Lower lobe of right lung (tissue), 2 donors: Measurements from ENCODE around the gene MIS12. TPM values are rescaled to one million over a fixed set of nuclear protein-coding genes. Genes with fewer than 3 reads are reported as not detected.
A peak's percentile ranks its signal among the peaks of the same experiment; 100 is the strongest.

Experiments
- ATAC-seq, 2 donors: fragments of 200-7000 bp; cut with Tn5 transposase; one replicate each; pipeline ENCODE4 v1.9.1; 2020 to 2022; ENCODE audit warnings: mild to moderate bottlenecking in 2 of 2, moderate library complexity in 2 of 2
- DNase-seq: peaks from one replicate; pipeline ENCODE4 v3.0.0-alpha.2; 2020
- H3K27ac ChIP-seq: fragments of 200-600 bp; one replicate; pipeline ENCODE4 v1.8.0; 2022
- H3K27me3 ChIP-seq: fragments of 200-600 bp; one replicate; pipeline ENCODE4 v1.8.0; 2022; ENCODE audit warnings: low read depth
- H3K36me3 ChIP-seq: fragments of 200-600 bp; one replicate; pipeline ENCODE4 v1.8.0; 2022; ENCODE audit warnings: mild to moderate bottlenecking
- H3K4me1 ChIP-seq: fragments of 200-600 bp; one replicate; pipeline ENCODE4 v1.8.0; 2022
- H3K4me3 ChIP-seq: fragments of 200-600 bp; one replicate; pipeline ENCODE4 v1.8.0; 2022; ENCODE audit warnings: mild to moderate bottlenecking
- H3K9me3 ChIP-seq: fragments of 200-600 bp; one replicate; pipeline ENCODE4 v1.8.0; 2022
- CTCF ChIP-seq: fragments of 200-600 bp; IDR thresholded peaks from one replicate; pipeline ENCODE4 v1.8.0; 2022; ENCODE audit warnings: antibody characterized with exemption, mild to moderate bottlenecking
- intact Hi-C: fragments of 100-400 bp; cut with DNase I; formaldehyde crosslinking; loops from one replicate; pipeline ENCODE4 v1.11.0; 2022
- total RNA-seq: library from RNA; stranded (reverse); fragmentation: NEBNext Ultra II Directional; extraction: Animal tissue kit (Norgen Biotek cat#: 25700); gene quantifications from one replicate; pipeline ENCODE4 v1.2.1, GENCODE V29; 2021
- donor health status: DM: no; HTN: yes; CAD: no; lungs with severe emphysema.

Gene MIS12
- total RNA-seq, 1 donor from 2014 or later = 16.1 TPM

DNA sequence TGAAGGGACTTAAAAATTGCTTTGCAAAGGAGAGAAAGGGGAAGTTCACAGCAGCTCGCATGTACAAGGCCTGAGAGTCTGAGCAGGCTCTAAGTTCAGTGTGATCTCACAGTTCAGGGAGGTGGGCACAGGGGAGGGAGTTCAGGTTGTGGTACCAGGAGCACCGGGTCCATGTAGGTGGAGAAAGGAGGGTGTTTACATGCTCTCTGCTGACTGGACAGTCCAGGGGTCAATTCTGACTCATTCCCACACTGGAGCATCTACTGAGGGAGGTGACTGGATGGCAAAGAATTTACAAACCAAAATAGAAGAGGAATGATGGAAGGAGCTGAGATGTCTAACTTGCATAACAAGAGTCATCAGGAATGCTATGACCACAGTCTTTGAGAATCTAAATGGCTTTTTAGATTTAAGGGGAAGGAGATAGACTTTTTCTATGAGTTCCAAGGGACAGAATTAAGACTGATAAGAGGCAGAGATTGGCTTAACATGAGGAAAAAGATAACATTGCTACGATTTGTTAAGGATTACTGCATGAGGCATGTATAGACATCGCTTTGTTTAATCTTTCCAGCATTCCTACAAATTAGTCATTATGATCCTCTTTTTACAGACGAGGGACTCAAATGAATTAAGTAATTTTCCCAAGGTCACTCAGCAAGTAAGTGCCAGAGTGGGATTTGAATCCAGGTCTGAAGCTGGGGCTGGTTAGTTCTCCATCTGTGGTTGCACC, 29.9 kb downstream of the MIS12 start:
- no peak for DNase-seq
- Histone ChIP-seq H3K9me3 (no peaks in the 10 kb centered on the region), H3K36me3 (peaks cover 61% of the 10 kb centered on the region), H3K27ac (no peak overlapping the region), H3K27me3 (no peaks in the 10 kb centered on the region), H3K4me3 (no peak overlapping the region), H3K4me1 (no peaks in the 10 kb centered on the region)
- intact Hi-C loops = no loop called here
- no peak for TF ChIP-seq CTCF
- peak in 1 of 2 donors; percentile 41 for ATAC-seq

- intact Hi-C loops = no loop called here
- DNase-seq (no peak), ATAC-seq (no peak)
- Histone ChIP-seq H3K4me1 (no peaks in the 10 kb centered on the region), H3K9me3 (no peaks in the 10 kb centered on the region), H3K4me3 (no peak overlapping the region), H3K27me3 (no peaks in the 10 kb centered on the region), H3K27ac (no peak overlapping the region), H3K36me3 (peaks cover 76% of the 10 kb centered on the region)
- TF ChIP-seq CTCF = no peak
These were observed 36.1 kb downstream of the MIS12 start for GRCh38 chr17:5522476-5522875.

DNA sequence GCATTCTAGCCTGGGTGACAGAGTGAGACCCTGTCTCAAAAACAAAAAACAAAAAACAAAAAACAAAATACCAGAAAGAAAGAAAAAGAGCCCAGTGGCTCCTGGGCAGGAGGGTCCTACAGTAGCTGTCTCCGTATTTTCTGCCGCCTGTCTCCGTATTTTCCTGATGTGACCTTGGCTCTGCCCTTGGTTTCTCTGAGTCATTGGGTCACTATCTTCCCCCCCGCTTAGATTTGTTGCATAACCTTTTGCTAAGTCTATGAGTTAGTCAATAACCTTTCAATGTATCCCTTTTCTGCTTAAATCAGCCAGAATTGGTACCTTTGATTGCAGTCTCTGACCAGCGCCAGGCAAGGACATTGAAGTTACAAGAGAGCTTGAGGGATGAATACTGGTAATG, 36.9 kb downstream of the MIS12 start:
- Histone ChIP-seq H3K4me3 (no peak overlapping the region), H3K4me1 (no peaks in the 10 kb centered on the region), H3K27ac (no peak overlapping the region), H3K36me3 (peaks cover 77% of the 10 kb centered on the region), H3K9me3 (no peaks in the 10 kb centered on the region), H3K27me3 (no peaks in the 10 kb centered on the region)
- ATAC-seq (no peak), DNase-seq (no peak)
- no peak for TF ChIP-seq CTCF
- intact Hi-C loops = no loop called here

- Histone ChIP-seq H3K27me3 (no peaks in the 10 kb centered on the region), H3K36me3 (peaks cover 93% of the 10 kb centered on the region), H3K27ac (no peak overlapping the region), H3K4me1 (no peaks in the 10 kb centered on the region), H3K9me3 (no peaks in the 10 kb centered on the region), H3K4me3 (no peak overlapping the region)
- TF ChIP-seq CTCF = no peak
- intact Hi-C loops = no loop called here
- peak in 1 of 2 donors; percentile 39 for ATAC-seq
- DNase-seq = no peak
These were observed 40.6 kb downstream of the MIS12 start for GRCh38 chr17:5526821-5527598.

DNA sequence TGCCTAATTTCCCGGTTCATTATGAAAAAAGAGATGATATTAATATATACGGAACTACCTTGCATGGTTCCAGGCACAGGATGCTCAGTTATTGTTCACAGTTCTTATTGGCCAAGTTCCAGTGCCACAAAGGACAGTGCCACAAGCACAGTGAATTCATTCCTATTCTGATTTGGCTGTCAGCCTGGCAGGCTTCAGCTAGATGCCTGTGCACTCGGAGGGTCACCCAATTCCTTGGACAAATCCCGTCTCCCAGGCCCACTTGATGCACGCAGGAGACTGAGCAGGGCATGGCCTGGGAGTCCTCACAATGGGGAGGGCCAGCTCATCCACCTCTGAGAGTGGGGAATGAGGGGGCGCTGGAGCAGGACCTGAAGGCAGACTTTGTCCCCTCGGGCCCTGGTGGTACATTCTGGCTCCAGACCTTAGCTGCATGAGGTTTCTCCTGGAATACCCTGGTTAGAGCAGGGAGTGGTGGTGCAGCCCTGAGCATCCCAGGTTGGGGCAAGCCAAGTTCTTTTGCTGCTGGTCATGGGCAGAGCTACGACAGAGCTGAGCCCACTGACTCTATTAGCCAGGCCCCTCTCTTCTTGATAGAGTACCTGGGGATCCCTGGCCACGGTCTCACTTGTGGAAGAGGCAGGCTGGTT, 41.4 kb downstream of the MIS12 start:
- no peaks in the 10 kb centered on the region for H3K4me1 ChIP-seq
- H3K36me3 ChIP-seq = peaks cover 93% of the 10 kb centered on the region
- no peaks in the 10 kb centered on the region for H3K27me3 ChIP-seq
- ATAC-seq (no peak), DNase-seq (no peak)
- no peak overlapping the region for H3K27ac ChIP-seq
- TF ChIP-seq CTCF = no peak
- no peaks in the 10 kb centered on the region for H3K9me3 ChIP-seq
- intact Hi-C loops = no loop called here
- no peak overlapping the region for H3K4me3 ChIP-seq
